Measurements from ENCODE around the gene ANO3.

GRCh38 chr11:26580929-26581328 is 249.0 kb downstream of the ANO3 start:
- TF ChIP-seq CTCF (IDR thresholded peaks at IDR 0.05) (no peak), POLR2A (IDR thresholded peaks at IDR 0.05) (no peak)
